Mesendoderm (in vitro differentiated cells): ENCODE data around the gene CTDSP1.

Experiments
- DNase-seq: peaks from one replicate; pipeline ENCODE4 v3.0.0; 2013
- H2AK5ac ChIP-seq: 2 replicates; pipeline ENCODE4 v1.6.1; 2013; ENCODE audit warnings: low read length, inconsistent platforms
- H2BK120ac ChIP-seq: 2 replicates; pipeline ENCODE4 v1.6.1; 2013; ENCODE audit warnings: low read depth, mild to moderate bottlenecking, low read length, moderate library complexity, mixed read lengths
- H2BK15ac ChIP-seq: replicated peaks from 2 replicates; pipeline ENCODE4 v1.6.1; 2013; ENCODE audit warnings: low read depth, mild to moderate bottlenecking, moderate library complexity
- H2BK5ac ChIP-seq: 2 replicates; pipeline ENCODE4 v1.6.1; 2013; ENCODE audit warnings: low read length, inconsistent platforms
- H3K18ac ChIP-seq: 2 replicates; pipeline ENCODE4 v1.6.1; 2013; ENCODE audit warnings: mild to moderate bottlenecking, low read length, mixed read lengths
- H3K23ac ChIP-seq: one replicate; pipeline ENCODE4 v1.6.1; 2013; ENCODE audit warnings: low read length
- H3K27ac ChIP-seq: 2 replicates; pipeline ENCODE4 v1.5.1; 2013; ENCODE audit warnings: low read depth, mild to moderate bottlenecking, inconsistent platforms, low read length, moderate library complexity
- H3K27me3 ChIP-seq: 2 replicates; pipeline ENCODE4 v1.6.1; 2013; ENCODE audit warnings: low read length, control low read depth, mild to moderate bottlenecking, inconsistent platforms; ENCODE audit not compliant: insufficient read depth, poor library complexity
- H3K36me3 ChIP-seq: 2 replicates; pipeline ENCODE4 v1.6.1; 2013; ENCODE audit warnings: low read length, inconsistent platforms; ENCODE audit not compliant: control insufficient read depth, insufficient read depth
- H3K4ac ChIP-seq: one replicate; pipeline ENCODE4 v1.6.1; 2013; ENCODE audit warnings: low read depth, mild to moderate bottlenecking, low read length, moderate library complexity
- H3K4me1 ChIP-seq: 2 replicates; pipeline ENCODE4 v1.6.1; 2013; ENCODE audit warnings: low read depth, low read length, inconsistent platforms; ENCODE audit not compliant: control insufficient read depth
- H3K4me2 ChIP-seq: 2 replicates; pipeline ENCODE4 v1.6.1; 2013; ENCODE audit warnings: low read length
- H3K4me3 ChIP-seq: 2 replicates; pipeline ENCODE4 v1.5.1; 2013; ENCODE audit warnings: mild to moderate bottlenecking, low read length
- H3K56ac ChIP-seq: one replicate; pipeline ENCODE4 v1.6.1; 2013; ENCODE audit warnings: low read length
- H3K79me1 ChIP-seq: 2 replicates; pipeline ENCODE4 v1.6.1; 2013; ENCODE audit warnings: low read length, inconsistent platforms
- H3K79me2 ChIP-seq: 2 replicates; pipeline ENCODE4 v1.6.1; 2013; ENCODE audit warnings: mild to moderate bottlenecking, low read length; ENCODE audit not compliant: control insufficient read depth, insufficient read depth
- H3K9ac ChIP-seq: 2 replicates; pipeline ENCODE4 v1.6.1; 2013; ENCODE audit warnings: low read length, inconsistent platforms
- H4K5ac ChIP-seq: one replicate; pipeline ENCODE4 v1.6.1; 2013; ENCODE audit warnings: low read length
- H4K8ac ChIP-seq: one replicate; pipeline ENCODE4 v1.6.1; 2013; ENCODE audit warnings: low read depth, mild to moderate bottlenecking, control low read depth, low read length, moderate library complexity
- WGBS: extraction: QIAGEN DNeasy Blood & Tissue Kit; methylation state at CpG from one replicate; pipeline ENCODE4 v1.1.7; 2013; ENCODE audit warnings: low lambda C conversion rate, missing lambda C conversion rate; ENCODE audit not compliant: insufficient coverage; ENCODE audit errors: extremely low coverage; 5-methylcytosine and 5-hydroxymethylcytosine counted together

CTDSP1 gene

DNA sequence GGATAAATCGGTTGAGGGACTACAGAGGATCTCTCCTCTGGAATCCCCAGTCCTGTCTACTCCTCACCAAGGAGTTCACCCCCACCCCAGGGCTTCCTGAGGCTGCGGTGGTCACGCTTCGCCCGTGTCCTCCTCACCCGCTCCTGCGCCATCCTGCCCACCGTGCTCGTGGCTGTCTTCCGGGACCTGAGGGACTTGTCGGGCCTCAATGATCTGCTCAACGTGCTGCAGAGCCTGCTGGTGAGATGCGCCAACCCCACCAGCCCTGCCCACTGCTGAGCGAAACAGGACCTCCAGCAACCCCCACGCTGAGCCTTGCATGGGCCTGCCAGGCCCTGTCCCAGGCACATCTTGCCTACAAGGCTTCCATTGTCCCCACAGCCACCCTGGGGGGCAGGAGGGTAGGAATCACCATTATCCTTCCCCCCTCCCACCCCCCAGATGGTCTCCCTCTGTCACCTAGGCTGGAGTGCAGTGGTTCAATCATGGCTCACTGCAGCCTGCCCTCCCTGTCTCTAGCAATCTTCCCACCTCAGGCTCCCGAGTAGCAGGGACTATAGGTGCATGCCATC lies 6.7 kb upstream of the CTDSP1 start:
- Histone ChIP-seq H2AK5ac (no peak overlapping the region), H2BK120ac (no peak overlapping the region), H3K9ac (no peak overlapping the region), H3K27ac (no peak overlapping the region), H3K56ac (no peak overlapping the region), H3K4me3 (no peak overlapping the region), H3K27me3 (no peaks in the 10 kb centered on the region), H3K4me1 (peaks cover 8% of the 10 kb centered on the region), H3K36me3 (no peaks in the 10 kb centered on the region), H3K4me2 (no peak overlapping the region), H4K8ac (no peak overlapping the region), H4K5ac (no peak overlapping the region), H3K18ac (no peak overlapping the region), H3K79me2 (no peaks in the 10 kb centered on the region), H3K79me1 (no peaks in the 10 kb centered on the region), H2BK15ac (no peak overlapping the region), H3K23ac (no peak overlapping the region), H3K4ac (no peak overlapping the region), H2BK5ac (no peak overlapping the region)
- no peak for DNase-seq
- WGBS, result no CpG with 5 or more reads among the region's 16 CpGs

DNA sequence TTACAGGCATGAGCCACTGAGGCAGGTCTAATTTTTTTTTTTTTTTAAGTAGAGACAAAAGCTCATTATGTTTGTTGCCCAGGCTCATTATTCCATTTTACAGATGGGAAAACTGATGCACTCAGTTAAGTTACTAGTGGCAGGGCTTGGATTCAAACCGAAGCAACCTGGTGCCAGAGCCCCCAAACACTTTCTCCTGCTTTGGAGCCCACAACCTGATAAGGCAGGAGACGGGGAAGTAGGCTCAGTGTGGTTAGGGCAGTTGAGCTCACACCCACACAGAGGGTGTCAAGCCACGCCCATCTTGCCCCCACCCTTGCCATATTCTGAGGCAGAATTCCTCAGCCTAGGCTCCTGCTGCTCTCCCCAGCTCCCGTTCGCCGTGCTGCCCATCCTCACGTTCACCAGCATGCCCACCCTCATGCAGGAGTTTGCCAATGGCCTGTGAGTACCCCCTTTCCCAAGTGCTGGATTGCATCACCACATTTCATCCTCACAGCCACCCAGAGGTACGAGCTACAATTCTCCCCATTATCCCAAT lies 5.8 kb upstream of the CTDSP1 start:
- no peaks in the 10 kb centered on the region for H3K79me2 ChIP-seq
- peak; percentile 57 for DNase-seq
- H3K4me1 ChIP-seq, result peaks cover 8% of the 10 kb centered on the region
- H3K79me1 ChIP-seq, result no peaks in the 10 kb centered on the region
- H3K36me3 ChIP-seq, result no peaks in the 10 kb centered on the region
- H2BK120ac ChIP-seq, result no peak overlapping the region
- no peak overlapping the region for H2BK5ac ChIP-seq
- peak overlapping the region; percentile 16 for H3K9ac ChIP-seq
- H4K8ac ChIP-seq, result no peak overlapping the region
- H3K4me3 ChIP-seq, result no peak overlapping the region
- no peak overlapping the region for H3K4ac ChIP-seq
- H3K27me3 ChIP-seq, result no peaks in the 10 kb centered on the region
- peak overlapping the region; percentile 60 for H3K56ac ChIP-seq
- no peak overlapping the region for H3K23ac ChIP-seq
- no peak overlapping the region for H3K27ac ChIP-seq
- H4K5ac ChIP-seq, result no peak overlapping the region
- WGBS, result no CpG with 5 or more reads among the region's 8 CpGs
- H2BK15ac ChIP-seq, result no peak overlapping the region
- peak overlapping the region; percentile 51 for H2AK5ac ChIP-seq
- H3K18ac ChIP-seq, result no peak overlapping the region
- no peak overlapping the region for H3K4me2 ChIP-seq

DNA sequence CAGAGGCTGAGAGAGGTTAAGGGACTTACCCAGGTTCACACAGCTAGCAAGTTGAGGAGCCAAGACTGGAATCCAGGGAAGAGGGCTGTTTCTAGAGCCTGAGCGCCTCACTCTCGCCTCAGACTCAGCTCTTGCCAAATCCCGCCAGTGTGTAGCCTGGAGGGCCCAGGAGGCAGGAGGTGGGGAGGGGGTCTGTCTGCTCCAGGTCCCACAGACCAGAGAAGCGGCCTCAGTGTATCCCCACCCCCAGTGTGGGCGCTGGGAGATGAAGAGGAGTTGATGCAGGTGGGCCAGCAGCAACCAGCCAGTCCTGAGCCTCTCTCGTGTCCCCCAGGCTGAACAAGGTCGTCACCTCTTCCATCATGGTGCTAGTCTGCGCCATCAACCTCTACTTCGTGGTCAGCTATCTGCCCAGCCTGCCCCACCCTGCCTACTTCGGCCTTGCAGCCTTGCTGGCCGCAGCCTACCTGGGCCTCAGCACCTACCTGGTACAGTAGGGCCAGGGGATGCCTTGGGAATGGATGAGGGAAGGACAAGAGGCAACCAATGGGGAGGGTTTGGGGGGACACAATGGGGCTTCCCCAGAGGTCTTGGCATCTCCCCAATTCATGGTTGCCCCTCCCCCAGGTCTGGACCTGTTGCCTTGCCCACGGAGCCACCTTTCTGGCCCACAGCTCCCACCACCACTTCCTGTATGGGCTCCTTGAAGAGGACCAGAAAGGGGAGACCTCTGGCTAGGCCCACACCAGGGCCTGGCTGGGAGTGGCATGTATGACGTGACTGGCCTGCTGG lies 5.2 kb upstream of the CTDSP1 start:
- no peaks in the 10 kb centered on the region for H3K27me3 ChIP-seq

DNA sequence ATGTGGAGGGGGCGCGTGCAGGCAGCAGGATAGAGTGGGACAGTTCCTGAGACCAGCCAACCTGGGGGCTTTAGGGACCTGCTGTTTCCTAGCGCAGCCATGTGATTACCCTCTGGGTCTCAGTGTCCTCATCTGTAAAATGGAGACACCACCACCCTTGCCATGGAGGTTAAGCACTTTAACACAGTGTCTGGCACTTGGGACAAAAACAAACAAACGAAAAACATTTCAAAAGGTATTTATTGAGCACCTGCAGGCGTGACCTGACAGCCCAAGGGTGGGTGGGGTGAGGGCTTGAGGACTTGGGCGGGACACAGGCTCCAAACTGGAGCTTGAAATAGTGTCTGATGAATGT lies 4.6 kb upstream of the CTDSP1 start:
- H3K4me3 ChIP-seq, result no peak overlapping the region
- H3K27ac ChIP-seq, result no peak overlapping the region
- H3K4me2 ChIP-seq, result no peak overlapping the region
- H2AK5ac ChIP-seq, result no peak overlapping the region
- no peak overlapping the region for H2BK120ac ChIP-seq
- no peak overlapping the region for H3K23ac ChIP-seq
- WGBS, result no CpG with 5 or more reads among the region's 6 CpGs
- no peak overlapping the region for H3K9ac ChIP-seq
- H3K56ac ChIP-seq, result no peak overlapping the region
- H3K18ac ChIP-seq, result no peak overlapping the region
- H4K8ac ChIP-seq, result no peak overlapping the region
- no peaks in the 10 kb centered on the region for H3K79me1 ChIP-seq
- H3K27me3 ChIP-seq, result no peaks in the 10 kb centered on the region
- H2BK5ac ChIP-seq, result no peak overlapping the region
- no peak for DNase-seq
- H4K5ac ChIP-seq, result no peak overlapping the region
- H3K79me2 ChIP-seq, result no peaks in the 10 kb centered on the region
- no peaks in the 10 kb centered on the region for H3K36me3 ChIP-seq
- no peak overlapping the region for H3K4ac ChIP-seq
- H3K4me1 ChIP-seq, result peaks cover 8% of the 10 kb centered on the region
- H2BK15ac ChIP-seq, result no peak overlapping the region

More for the DNA sequence above, 5.2 kb upstream of the CTDSP1 start:
- H3K79me1 ChIP-seq, result no peaks in the 10 kb centered on the region
- peak overlapping the region; percentile 60 for H3K56ac ChIP-seq
- WGBS, result no CpG with 5 or more reads among the region's 13 CpGs
- H2BK15ac ChIP-seq, result no peak overlapping the region
- no peak overlapping the region for H2BK5ac ChIP-seq
- no peak overlapping the region for H3K27ac ChIP-seq
- no peak overlapping the region for H2BK120ac ChIP-seq
- peaks cover 8% of the 10 kb centered on the region for H3K4me1 ChIP-seq
- no peak overlapping the region for H3K23ac ChIP-seq
- peak overlapping the region; percentile 16 for H3K9ac ChIP-seq
- no peak overlapping the region for H4K8ac ChIP-seq
- H3K4me2 ChIP-seq, result no peak overlapping the region
- H3K18ac ChIP-seq, result no peak overlapping the region
- no peak overlapping the region for H3K4ac ChIP-seq
- H4K5ac ChIP-seq, result no peak overlapping the region
- no peaks in the 10 kb centered on the region for H3K36me3 ChIP-seq
- no peak overlapping the region for H3K4me3 ChIP-seq
- peak overlapping the region; percentile 54 for H2AK5ac ChIP-seq
- H3K79me2 ChIP-seq, result no peaks in the 10 kb centered on the region
- no peak for DNase-seq

DNA sequence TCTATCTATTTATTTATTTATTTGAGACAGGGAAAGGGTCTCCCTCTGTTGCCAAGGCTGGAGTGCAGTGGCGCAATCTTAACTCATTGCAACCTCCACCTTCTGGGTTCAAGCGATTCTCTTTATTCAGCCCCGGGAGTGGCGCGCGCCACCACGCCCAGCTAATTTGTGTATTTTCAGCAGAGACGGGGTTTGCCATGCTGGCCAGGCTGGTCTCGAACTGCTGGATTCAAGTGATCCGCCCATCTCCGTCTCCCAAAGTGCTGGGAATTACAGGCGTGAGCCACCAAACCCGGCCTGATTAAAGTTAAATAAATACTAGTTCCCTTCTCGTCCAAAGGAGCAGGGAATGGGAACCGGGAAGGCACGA lies 4.2 kb upstream of the CTDSP1 start:
- Histone ChIP-seq H2BK15ac (no peak overlapping the region), H3K27me3 (no peaks in the 10 kb centered on the region), H3K9ac (peak overlapping the region; percentile 73), H3K56ac (peak overlapping the region; percentile 95), H2BK120ac (no peak overlapping the region), H3K4me3 (no peak overlapping the region), H4K8ac (no peak overlapping the region), H3K79me2 (no peaks in the 10 kb centered on the region), H3K4me2 (peak overlapping the region; percentile 86), H2BK5ac (no peak overlapping the region), H3K4me1 (peaks cover 8% of the 10 kb centered on the region), H3K79me1 (no peaks in the 10 kb centered on the region), H4K5ac (no peak overlapping the region), H2AK5ac (no peak overlapping the region), H3K23ac (no peak overlapping the region), H3K18ac (no peak overlapping the region), H3K4ac (no peak overlapping the region), H3K36me3 (no peaks in the 10 kb centered on the region), H3K27ac (no peak overlapping the region)
- DNase-seq, result no peak
- no CpG with 5 or more reads among the region's 16 CpGs for WGBS
